Spleen (tissue), 7 donors: ENCODE measurements around the gene KIAA0825.

Experiments used
- POLR2A ChIP-seq, 3 donors: fragments of 450-650 bp; IDR thresholded peaks; one replicate each; pipeline ENCODE4 v1.5.1; 2017; ENCODE audit warnings: antibody characterized with exemption in 3 of 3, mild to moderate bottlenecking in 1 of 3
- TF ChIP-seq, protein P1 (sequence below), 11 experiments: fragments of 200-600 bp in 7 of 11; fragments of 450-650 bp in 4 of 11; sonication (generic) in 4 of 11; IDR thresholded peaks in 8 of 11; conservative IDR thresholded peaks in 3 of 11; 1 replicate in 7 of 11; 2 replicates in 4 of 11; pipeline versions ENCODE4 v1.4.0 to v1.8.0; 2016 to 2021; ENCODE audit warnings: antibody characterized with exemption in 11 of 11, inconsistent platforms in 4 of 11, mild to moderate bottlenecking in 1 of 11
- donor health status: DM: no; HTN: no; CAD: no; lungs with moderate emphysema.
- donor health status: DM: no; HTN: no; CAD: no.
- donor health status: DM: no; HTN: no; CAD: no.

DNA sequence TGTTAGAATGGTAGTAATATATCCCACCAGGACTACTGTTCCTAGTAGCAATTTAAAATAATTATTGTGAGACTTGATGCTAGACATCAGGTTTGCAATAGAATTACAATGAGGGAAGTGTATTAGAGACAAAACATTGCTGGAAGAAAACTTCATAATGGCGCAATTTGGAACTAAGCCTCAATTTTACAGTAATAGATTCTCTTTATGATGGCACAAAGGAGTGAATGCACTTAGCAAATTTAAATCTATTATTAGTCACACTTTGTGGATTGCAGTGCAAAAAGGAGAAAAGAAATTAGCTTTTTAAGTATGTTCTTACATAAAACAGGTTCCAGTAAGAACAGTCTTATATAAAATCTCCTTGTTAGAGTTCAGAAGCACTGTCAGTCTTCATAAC is 358.3 kb downstream of the KIAA0825 start:
- no peak for TF ChIP-seq POLR2A (IDR thresholded peaks at IDR 0.05)
- TF ChIP-seq, protein P1, sequence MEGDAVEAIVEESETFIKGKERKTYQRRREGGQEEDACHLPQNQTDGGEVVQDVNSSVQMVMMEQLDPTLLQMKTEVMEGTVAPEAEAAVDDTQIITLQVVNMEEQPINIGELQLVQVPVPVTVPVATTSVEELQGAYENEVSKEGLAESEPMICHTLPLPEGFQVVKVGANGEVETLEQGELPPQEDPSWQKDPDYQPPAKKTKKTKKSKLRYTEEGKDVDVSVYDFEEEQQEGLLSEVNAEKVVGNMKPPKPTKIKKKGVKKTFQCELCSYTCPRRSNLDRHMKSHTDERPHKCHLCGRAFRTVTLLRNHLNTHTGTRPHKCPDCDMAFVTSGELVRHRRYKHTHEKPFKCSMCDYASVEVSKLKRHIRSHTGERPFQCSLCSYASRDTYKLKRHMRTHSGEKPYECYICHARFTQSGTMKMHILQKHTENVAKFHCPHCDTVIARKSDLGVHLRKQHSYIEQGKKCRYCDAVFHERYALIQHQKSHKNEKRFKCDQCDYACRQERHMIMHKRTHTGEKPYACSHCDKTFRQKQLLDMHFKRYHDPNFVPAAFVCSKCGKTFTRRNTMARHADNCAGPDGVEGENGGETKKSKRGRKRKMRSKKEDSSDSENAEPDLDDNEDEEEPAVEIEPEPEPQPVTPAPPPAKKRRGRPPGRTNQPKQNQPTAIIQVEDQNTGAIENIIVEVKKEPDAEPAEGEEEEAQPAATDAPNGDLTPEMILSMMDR (IDR thresholded peaks at IDR 0.05 in 8 of 11, conservative IDR thresholded peaks at IDR 0.05 in 3 of 11): no peak
